Effector memory CD4-positive, alpha-beta T cell (primary cell): Measurements from ENCODE around the gene ASF1A.
"Not testable (repeated sequence)": the region's sequence is repeated elsewhere in the genome, so short reads cannot be mapped to it uniquely, and the experiment has no call there.

Source experiments
- DNase-seq, 3 donors: peaks; one replicate each; pipeline ENCODE4 v3.0.0-alpha.2; 2020
- H3K27ac ChIP-seq: 2 replicates; pipeline ENCODE4 v1.7.0; 2013; ENCODE audit warnings: mild to moderate bottlenecking, low read length, moderate library complexity; ENCODE audit not compliant: insufficient read depth, poor library complexity, severe bottlenecking
- H3K27me3 ChIP-seq: replicated peaks from 2 replicates; pipeline ENCODE4 v1.7.0; 2013; ENCODE audit warnings: mild to moderate bottlenecking, low read length; ENCODE audit not compliant: insufficient read depth, control insufficient read depth, poor library complexity, severe bottlenecking
- H3K36me3 ChIP-seq: 2 replicates; pipeline ENCODE4 v1.7.0; 2013; ENCODE audit warnings: mild to moderate bottlenecking, low read length, moderate library complexity; ENCODE audit not compliant: control insufficient read depth, insufficient read depth
- H3K4me1 ChIP-seq: 2 replicates; pipeline ENCODE4 v1.7.0; 2013; ENCODE audit warnings: low read length, mild to moderate bottlenecking; ENCODE audit not compliant: control insufficient read depth, insufficient read depth, poor library complexity, severe bottlenecking
- H3K4me3 ChIP-seq: 2 replicates; pipeline ENCODE4 v1.7.0; 2013; ENCODE audit warnings: low read length, low read depth, mild to moderate bottlenecking; ENCODE audit not compliant: insufficient read depth, poor library complexity, severe bottlenecking
- H3K9me3 ChIP-seq: 2 replicates; pipeline ENCODE4 v1.7.0; 2013; ENCODE audit warnings: mild to moderate bottlenecking, low read length, moderate library complexity; ENCODE audit not compliant: control insufficient read depth

Gene ASF1A

GRCh38 chr6:118867181-118867580 is 26.8 kb upstream of the ASF1A start:
- Histone ChIP-seq H3K36me3 (no peaks in the 10 kb centered on the region), H3K4me3 (no peak overlapping the region), H3K27ac (no peak overlapping the region), H3K9me3 (no peaks in the 10 kb centered on the region), H3K4me1 (peaks cover 8% of the 10 kb centered on the region), H3K27me3 (no peaks in the 10 kb centered on the region)
- no peak for DNase-seq

DNA sequence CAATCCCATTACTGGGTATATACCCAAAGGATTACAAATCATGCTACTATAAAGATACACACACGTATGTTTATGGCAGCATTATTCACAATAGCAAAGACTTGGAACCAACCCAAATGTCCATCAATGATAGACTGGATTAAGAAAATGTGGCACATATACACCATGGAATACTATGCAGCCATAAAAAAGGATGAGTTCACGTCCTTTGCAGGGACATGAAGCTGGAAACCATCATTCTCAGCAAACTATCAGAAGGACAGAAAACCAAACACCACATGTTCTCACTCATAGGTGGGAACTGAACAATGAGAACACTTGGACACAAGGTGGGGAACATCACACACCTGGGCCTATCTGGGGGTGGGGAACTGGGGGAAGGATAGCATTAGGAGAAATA is 25.1 kb upstream of the ASF1A start:
- H3K36me3 ChIP-seq, H3K27me3 ChIP-seq, H3K9me3 ChIP-seq, H3K4me3 ChIP-seq, H3K4me1 ChIP-seq, H3K27ac ChIP-seq, DNase-seq: not testable (repeated sequence)

DNA sequence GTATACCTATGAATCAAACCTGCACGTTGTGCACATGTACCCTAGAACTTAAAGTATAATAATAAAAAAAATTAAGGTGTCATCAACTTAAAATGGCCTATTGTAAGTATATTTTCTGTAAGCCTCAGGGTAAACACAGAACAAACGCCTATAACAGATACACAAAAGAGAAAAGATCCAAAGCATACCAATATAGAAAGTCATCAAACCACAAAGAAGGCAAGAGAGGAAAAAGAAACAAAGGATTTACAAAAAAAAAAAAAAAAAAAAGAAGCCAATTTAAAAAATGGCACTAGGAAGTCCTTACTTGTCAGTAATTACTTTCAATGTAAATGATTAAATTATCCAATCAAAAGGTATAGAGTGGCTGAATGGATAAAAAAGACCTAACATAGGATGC is 24.6 kb upstream of the ASF1A start:
- Histone ChIP-seq H3K36me3 (no peaks in the 10 kb centered on the region), H3K27me3 (no peaks in the 10 kb centered on the region), H3K4me3 (no peak overlapping the region), H3K9me3 (no peaks in the 10 kb centered on the region), H3K4me1 (peaks cover 4% of the 10 kb centered on the region), H3K27ac (no peak overlapping the region)
- no peak for DNase-seq

GRCh38 chr6:118869894-118870589 is 23.9 kb upstream of the ASF1A start:
- H3K4me1 ChIP-seq = no peaks in the 10 kb centered on the region
- DNase-seq = no peak

DNA sequence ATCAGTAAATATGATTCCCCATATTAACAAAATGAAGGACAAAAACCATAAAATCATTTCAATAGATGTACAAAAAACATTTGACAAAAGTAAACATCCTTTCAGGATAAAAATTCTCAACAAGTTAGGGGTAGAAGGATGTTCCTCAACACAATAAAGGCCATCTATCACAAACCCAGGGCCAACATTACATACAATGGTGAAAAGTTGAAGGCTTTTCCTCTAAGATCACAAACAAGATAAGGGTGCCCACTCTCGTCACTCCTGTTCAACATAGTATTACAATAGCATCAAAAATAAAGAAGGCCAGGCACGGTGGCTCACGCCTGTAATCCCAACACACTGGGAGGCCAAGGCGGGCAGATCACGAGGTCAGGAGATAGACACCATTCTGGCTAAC is 22.6 kb upstream of the ASF1A start:
- H3K27me3 ChIP-seq = no peaks in the 10 kb centered on the region
- no peak for DNase-seq
- no peaks in the 10 kb centered on the region for H3K36me3 ChIP-seq
- no peak overlapping the region for H3K4me3 ChIP-seq
- H3K4me1 ChIP-seq = no peaks in the 10 kb centered on the region
- H3K9me3 ChIP-seq = no peaks in the 10 kb centered on the region
- H3K27ac ChIP-seq = no peak overlapping the region

More at GRCh38 chr6:118869894-118870589, 23.9 kb upstream of the ASF1A start:
- Histone ChIP-seq H3K4me3 (no peak overlapping the region), H3K9me3 (no peaks in the 10 kb centered on the region), H3K27ac (no peak overlapping the region), H3K27me3 (no peaks in the 10 kb centered on the region), H3K36me3 (no peaks in the 10 kb centered on the region)

DNA sequence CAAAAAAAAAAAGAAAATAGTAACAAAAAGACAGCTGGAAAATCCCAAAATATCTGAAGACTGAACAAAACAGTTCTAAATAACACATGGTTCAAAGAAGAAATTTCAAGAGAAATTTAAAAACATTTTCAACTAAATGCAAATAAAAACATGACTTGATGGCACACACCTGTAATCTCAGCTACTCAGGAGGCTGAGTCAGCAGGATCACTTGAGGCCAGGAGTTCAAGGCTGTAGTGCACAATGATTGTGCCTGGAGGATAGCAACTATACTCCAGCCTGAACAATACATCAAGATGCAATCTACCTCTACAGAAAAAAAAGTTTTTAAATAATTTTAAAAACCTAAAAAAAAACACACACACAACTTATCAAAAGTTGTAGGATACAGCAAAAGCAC is 21.6 kb upstream of the ASF1A start:
- Histone ChIP-seq H3K36me3 (no peaks in the 10 kb centered on the region), H3K4me3 (no peak overlapping the region), H3K4me1 (no peaks in the 10 kb centered on the region), H3K27ac (no peak overlapping the region), H3K27me3 (no peaks in the 10 kb centered on the region), H3K9me3 (no peaks in the 10 kb centered on the region)
- DNase-seq = no peak

- Histone ChIP-seq H3K4me3 (no peak overlapping the region), H3K36me3 (no peaks in the 10 kb centered on the region), H3K27ac (no peak overlapping the region), H3K27me3 (no peaks in the 10 kb centered on the region), H3K9me3 (no peaks in the 10 kb centered on the region), H3K4me1 (no peaks in the 10 kb centered on the region)
- no peak for DNase-seq
These were observed 21.2 kb upstream of the ASF1A start for GRCh38 chr6:118872726-118873125.

GRCh38 chr6:118873239-118873638 is 20.7 kb upstream of the ASF1A start:
- Histone ChIP-seq H3K4me1 (no peaks in the 10 kb centered on the region), H3K27ac (no peak overlapping the region), H3K9me3 (no peaks in the 10 kb centered on the region), H3K4me3 (no peak overlapping the region), H3K27me3 (no peaks in the 10 kb centered on the region), H3K36me3 (no peaks in the 10 kb centered on the region)
- no peak for DNase-seq

DNA sequence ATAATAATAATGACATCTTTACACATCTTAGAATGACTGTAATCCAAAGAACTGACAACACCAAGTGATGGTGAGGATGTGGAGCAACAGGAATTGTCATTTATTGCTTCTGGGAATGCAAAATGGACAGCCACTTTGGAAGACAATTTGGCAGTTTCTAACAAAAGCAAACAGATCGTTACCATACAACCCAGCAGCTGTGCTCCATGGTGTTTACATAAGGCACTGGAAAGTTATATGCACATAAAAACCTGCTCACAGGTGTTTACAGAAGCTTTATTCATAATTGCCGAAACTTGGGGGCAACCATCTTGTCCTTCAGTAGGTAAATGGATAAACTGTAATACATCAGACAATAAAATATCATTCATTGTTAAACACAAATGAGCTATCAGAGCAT is 18.3 kb upstream of the ASF1A start:
- no peak for DNase-seq
- Histone ChIP-seq H3K27me3 (no peaks in the 10 kb centered on the region), H3K9me3 (no peaks in the 10 kb centered on the region), H3K4me1 (no peaks in the 10 kb centered on the region), H3K36me3 (no peaks in the 10 kb centered on the region), H3K4me3 (no peak overlapping the region), H3K27ac (no peak overlapping the region)

DNA sequence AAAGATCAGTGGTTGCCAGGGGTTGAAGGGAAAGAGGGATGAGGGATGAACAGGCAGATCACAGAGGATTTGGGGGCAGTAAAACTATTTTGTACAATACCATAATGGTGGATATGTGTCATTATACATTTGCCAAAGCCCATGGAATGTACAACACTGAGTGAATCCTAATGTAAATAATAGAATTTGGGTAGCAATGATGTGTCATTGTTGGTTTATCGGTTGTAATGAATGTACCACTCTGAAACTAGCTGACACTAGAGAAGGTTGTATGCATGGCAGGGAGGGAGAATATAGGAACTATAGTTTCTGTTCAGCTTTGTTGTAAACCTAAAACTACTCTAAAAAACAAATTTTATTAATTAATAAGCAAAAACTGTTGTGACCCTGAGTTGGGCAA is 17.8 kb upstream of the ASF1A start:
- H3K27ac ChIP-seq = no peak overlapping the region
- H3K4me3 ChIP-seq = no peak overlapping the region
- no peak for DNase-seq
- no peaks in the 10 kb centered on the region for H3K9me3 ChIP-seq
- no peaks in the 10 kb centered on the region for H3K4me1 ChIP-seq
- no peaks in the 10 kb centered on the region for H3K36me3 ChIP-seq
- H3K27me3 ChIP-seq = no peaks in the 10 kb centered on the region
